NOMO-1 (cell line): ENCODE measurements around the gene ZNF791.
"Not testable (repeated sequence)": the region's sequence is repeated elsewhere in the genome, so short reads cannot be mapped to it uniquely, and the experiment has no call there.

Experiments
- DNase-seq, 2 experiments: peaks; one replicate each; lab custom pipeline; 2025; ENCODE audit not compliant: unreplicated experiment in 2 of 2; lab: John Stamatoyannopoulos, UW

Gene ZNF791

DNA sequence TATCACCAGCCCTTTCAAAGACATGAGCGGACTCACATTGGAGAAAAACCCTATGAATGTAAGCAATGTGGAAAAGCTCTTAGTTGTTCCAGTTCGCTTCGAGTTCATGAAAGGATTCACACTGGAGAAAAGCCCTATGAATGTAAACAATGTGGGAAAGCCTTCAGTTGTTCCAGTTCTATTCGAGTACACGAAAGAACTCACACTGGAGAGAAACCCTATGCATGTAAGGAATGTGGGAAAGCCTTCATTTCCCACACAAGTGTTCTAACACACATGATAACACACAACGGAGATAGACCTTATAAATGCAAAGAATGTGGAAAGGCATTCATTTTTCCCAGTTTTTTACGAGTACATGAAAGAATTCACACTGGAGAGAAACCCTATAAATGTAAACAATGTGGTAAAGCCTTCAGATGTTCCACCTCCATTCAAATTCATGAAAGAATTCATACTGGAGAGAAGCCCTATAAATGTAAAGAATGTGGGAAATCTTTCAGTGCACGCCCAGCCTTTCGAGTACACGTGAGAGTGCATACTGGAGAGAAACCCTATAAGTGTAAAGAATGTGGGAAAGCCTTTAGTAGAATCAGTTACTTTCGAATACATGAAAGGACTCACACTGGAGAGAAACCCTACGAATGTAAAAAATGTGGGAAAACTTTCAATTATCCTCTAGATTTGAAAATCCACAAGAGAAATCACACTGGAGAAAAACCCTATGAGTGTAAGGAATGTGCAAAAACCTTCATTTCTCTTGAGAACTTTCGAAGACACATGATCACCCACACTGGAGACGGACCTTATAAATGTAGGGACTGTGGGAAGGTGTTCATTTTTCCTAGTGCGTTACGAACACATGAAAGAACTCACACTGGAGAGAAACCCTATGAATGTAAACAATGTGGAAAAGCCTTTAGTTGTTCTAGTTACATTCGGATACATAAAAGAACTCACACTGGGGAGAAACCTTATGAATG lies 17.6 kb downstream of the ZNF791 start:
- no peak for DNase-seq

- no peak for DNase-seq
These were observed 18.5 kb downstream of the ZNF791 start for GRCh38 chr19:12629215-12629614.

- DNase-seq = no peak
These were observed 25.9 kb downstream of the ZNF791 start for GRCh38 chr19:12636631-12637030.

- no peak for DNase-seq
These were observed 28.0 kb downstream of the ZNF791 start for GRCh38 chr19:12638611-12639182.

GRCh38 chr19:12639901-12640613 lies 29.3 kb downstream of the ZNF791 start:
- DNase-seq = peak; percentile 78 to 81

DNA sequence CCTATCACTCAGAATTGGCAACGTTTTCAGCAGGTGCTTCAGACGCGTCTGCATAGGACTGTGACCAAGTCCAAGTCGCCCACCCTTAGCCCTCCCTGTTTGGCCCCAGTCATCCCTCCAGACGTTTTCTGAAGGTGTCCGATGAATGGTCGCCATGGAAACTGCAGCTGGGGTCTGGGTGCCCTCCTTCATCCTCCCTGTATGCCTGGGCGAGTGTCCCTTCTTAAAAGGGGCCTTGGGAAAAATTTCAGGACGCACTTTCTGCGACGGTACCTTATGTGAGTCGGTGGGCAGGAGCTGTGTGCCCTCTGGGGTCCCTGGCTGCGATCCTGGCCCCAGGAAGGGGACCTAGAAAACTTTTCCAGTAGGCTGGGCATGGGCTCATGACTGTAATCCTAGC lies 30.7 kb downstream of the ZNF791 start:
- no peak for DNase-seq

GRCh38 chr19:12642506-12642905 lies 31.8 kb downstream of the ZNF791 start:
- DNase-seq = no peak

- not testable (repeated sequence) for DNase-seq
These were observed 33.0 kb downstream of the ZNF791 start for GRCh38 chr19:12643716-12644115.

GRCh38 chr19:12646551-12646950 lies 35.8 kb downstream of the ZNF791 start:
- no peak for DNase-seq

GRCh38 chr19:12647047-12647446 lies 36.3 kb downstream of the ZNF791 start:
- no peak for DNase-seq

GRCh38 chr19:12647490-12648071 lies 36.9 kb downstream of the ZNF791 start:
- no peak for DNase-seq

- no peak for DNase-seq
These were observed 37.4 kb downstream of the ZNF791 start for GRCh38 chr19:12648088-12648487.

DNA sequence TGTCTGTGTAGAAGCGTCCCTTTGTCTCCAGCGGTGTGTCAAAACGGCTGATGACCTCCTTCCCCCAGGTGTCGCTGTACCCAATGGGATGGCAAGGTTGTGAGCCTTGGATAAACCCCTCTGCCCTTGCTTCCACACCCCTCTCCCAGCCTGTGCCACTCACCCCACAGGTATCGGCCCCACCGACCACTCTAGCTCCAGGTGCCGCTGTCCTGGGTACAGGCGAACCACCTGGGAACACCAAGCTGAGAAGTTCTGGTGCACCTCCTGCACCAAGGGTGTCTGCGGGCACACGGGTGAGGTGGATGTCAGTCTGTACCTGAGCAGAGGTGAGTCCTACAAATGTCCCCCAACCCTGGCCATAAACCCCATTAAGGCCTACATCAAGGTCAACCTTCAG lies 39.2 kb downstream of the ZNF791 start:
- no peak for DNase-seq

DNA sequence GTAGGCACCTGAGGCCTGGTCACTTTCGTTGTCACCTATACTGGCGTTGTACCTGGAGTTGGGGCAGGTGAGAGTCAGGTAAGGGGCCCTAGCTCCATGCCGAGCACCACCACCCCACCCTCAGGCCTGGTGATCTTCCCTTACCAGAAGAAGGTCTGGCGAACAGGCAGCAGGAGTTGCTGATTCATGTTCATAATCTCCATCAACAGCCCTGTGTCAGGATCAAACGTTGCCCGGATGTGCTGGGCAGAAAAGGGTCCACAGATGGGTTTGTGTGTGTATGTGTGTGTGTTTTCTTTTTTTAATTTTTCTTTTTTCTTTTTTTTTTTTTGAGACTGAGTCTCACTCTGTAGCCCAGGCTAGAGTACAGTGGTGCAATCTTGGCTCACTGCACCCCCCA lies 41.5 kb downstream of the ZNF791 start:
- DNase-seq = no peak

DNA sequence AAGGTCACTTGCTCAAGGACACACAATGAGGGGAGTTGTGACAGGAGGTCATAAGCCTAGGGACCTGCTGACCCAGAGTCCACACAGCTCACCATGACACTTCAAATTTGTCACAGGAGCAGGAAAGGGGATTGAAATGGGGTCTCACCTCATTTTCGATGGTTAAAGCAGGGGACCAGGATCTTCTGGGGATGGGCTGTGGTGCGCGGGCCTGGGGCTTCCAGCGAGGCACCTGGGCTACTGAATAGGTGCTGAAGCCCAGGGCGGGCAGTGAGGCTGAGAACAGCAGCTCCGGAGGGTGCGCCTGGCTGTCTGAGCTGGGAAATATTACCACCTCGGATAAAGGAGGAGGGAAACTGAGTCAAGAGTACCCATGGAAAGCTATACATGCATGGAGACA lies 44.8 kb downstream of the ZNF791 start:
- no peak for DNase-seq

- DNase-seq = no peak
These were observed 46.3 kb downstream of the ZNF791 start for GRCh38 chr19:12656899-12657571.

DNA sequence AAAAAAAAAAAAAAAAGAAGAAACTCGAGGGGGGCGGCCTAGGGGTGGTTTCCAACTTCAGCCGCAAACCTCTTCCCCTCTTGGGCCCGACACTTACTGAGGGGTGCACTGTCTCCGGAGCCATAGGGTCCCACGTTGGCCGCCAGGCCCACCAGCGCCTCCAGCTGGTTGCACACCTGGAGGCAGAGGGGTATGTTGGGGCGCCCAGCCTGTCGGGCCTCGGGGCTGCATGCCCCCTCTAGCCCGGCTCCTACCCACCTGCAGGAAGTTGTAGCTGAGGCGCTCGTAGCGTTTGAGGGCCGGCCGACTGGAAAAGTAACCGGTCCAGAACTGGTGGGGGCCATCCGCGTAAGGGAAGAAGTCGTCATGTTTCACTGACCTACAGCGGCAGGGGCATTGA lies 47.2 kb downstream of the ZNF791 start:
- no peak for DNase-seq

DNA sequence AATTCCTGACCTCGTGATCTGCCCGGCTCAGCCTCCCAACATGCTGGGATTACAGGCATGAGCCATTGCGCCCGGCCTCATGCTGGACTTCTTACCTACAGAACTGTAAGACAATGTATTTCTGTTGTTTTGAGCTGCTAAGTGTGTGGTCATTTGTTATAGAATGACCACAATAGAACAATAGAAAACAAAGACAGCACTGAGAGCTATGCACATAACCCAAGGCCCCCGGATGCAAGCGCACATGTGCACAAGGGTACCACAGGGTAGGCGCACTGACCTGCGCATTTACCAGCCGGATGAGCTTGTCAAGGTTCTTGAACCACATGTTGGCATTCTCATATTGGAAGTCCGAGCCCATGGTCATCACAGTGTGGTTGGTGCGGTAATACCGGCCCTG lies 50.3 kb downstream of the ZNF791 start:
- no peak for DNase-seq

- no peak for DNase-seq
These were observed 53.9 kb downstream of the ZNF791 start for GRCh38 chr19:12664406-12665280.

DNA sequence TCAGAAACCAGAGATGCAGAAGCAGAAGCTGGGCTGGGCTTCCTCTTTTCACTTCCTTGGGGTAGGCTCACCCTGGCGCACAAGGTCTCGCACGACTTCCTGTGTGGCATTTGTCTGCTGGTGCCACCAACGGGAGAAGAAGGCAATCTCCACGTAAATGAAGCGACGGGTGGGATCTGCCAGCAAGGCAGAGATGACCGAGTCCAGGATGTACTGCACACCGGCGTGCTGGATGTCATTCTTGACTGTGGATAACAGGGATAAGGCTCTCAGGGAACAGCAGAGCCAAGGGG lies 54.5 kb downstream of the ZNF791 start:
- peak; percentile 95 for DNase-seq
